ENCODE data around the gene HERPUD2. TPM values are rescaled to one million over a fixed set of nuclear protein-coding genes. Genes with fewer than 3 reads are reported as not detected.

HERPUD2 gene
- total and polyA plus RNA-seq, 2 of the 8 experiments (the other 6 are each of a cell fraction or from before 2014, with no cell fraction given) = 18.3 to 27.3 TPM

DNA sequence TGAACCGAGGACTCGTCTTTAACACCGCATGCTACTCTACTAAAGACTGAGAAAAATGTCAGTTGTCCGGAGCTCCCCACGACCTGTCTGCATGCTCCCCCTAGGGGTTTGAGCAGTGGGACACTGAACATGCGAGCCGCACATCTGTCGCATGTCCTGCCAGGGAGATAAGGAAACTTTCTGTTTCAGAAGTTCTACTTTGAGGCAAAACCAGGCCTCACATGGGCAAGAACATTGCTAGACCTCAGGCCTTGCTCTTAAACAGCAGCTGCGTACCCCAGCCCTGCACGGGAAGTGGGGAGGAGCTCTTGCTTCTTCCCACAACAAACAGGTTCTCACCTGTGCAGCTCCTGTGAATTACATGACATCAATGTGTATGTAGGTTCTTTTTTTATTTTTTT is 30.3 kb upstream of the HERPUD2 start:
- Histone ChIP-seq H4K20me1 (replicated peaks in 1 of 2; ENCODE audit: control insufficient read depth in 1 of 2, insufficient read depth in 2 of 2, low read length in 2 of 2) (no peaks in the 10 kb centered on the region), H3K18ac (ENCODE audit: extremely low read depth, low read length) (no peak overlapping the region), H2BK5ac (ENCODE audit: low read depth, low read length) (no peak overlapping the region), H2AK5ac (ENCODE audit: low read depth, low read length) (no peak overlapping the region), H4K8ac (ENCODE audit: extremely low read depth, insufficient read depth, low read length) (no peak overlapping the region), H3K4me3 (ENCODE audit: extremely low read depth in 1 of 4, insufficient read depth in 2 of 4, low read depth in 3 of 4, low read length in 4 of 4) (no peak overlapping the region), H3K23ac (ENCODE audit: insufficient read length) (no peak overlapping the region), H2BK12ac (ENCODE audit: low read depth, low read length) (no peak overlapping the region), H2BK20ac (ENCODE audit: low read length) (no peak overlapping the region), H2AFZ (ENCODE audit: low read length) (0 out of 2 replicates have a peak overlapping the region, but pooled peaks have one; percentile 41), H3K36me3 (ENCODE audit: control insufficient read depth in 2 of 4, insufficient read depth in 4 of 4, low read length in 3 of 4) (no peaks in the 10 kb centered on the region), H3K79me2 (ENCODE audit: control insufficient read depth in 1 of 2, insufficient read depth in 2 of 2, low read length in 2 of 2) (no peaks in the 10 kb centered on the region), H3K23me2 (ENCODE audit: low read depth, low read length) (no peaks in the 10 kb centered on the region), H4K5ac (ENCODE audit: insufficient read length, low read depth, low read length) (no peak overlapping the region), H2BK15ac (ENCODE audit: low read length) (no peak overlapping the region), H4K91ac (replicated peaks; ENCODE audit: insufficient read length, low read length) (no peak overlapping the region), H3K4ac (replicated peaks; ENCODE audit: insufficient read length, low read depth, low read length) (no peak overlapping the region), H2BK120ac (replicated peaks; ENCODE audit: low read depth, low read length) (no peak overlapping the region), H3K79me1 (ENCODE audit: low read depth, low read length) (no peaks in the 10 kb centered on the region), H3K4me1 (replicated peaks in 1 of 4; ENCODE audit: control insufficient read depth in 3 of 4, insufficient read depth in 4 of 4, low read length in 3 of 4) (no peaks in the 10 kb centered on the region), H3K27ac (ENCODE audit: low read depth, low read length) (no peak overlapping the region), H3K4me2 (ENCODE audit: insufficient read depth in 1 of 2, low read depth in 2 of 2, low read length in 2 of 2) (no peak overlapping the region), H3K27me3 (replicated peaks in 1 of 4; ENCODE audit: control insufficient read depth in 3 of 4, extremely low read depth in 1 of 4, insufficient read depth in 3 of 4, low read length in 3 of 4) (no peaks in the 10 kb centered on the region), H3K56ac (replicated peaks; ENCODE audit: insufficient read length, low read depth, low read length) (no peak overlapping the region), H3K9ac (replicated peaks in 1 of 4; ENCODE audit: extremely low read depth in 1 of 4, low read depth in 3 of 4, low read length in 3 of 4) (no peak overlapping the region), H3K14ac (ENCODE audit: insufficient read length) (no peak overlapping the region), H3K9me3 (ENCODE audit: insufficient read depth in 2 of 2, low read depth in 1 of 2, low read length in 1 of 2) (no peaks in the 10 kb centered on the region)
- CTCF ChIA-PET (ENCODE audit: partially characterized antibody) = interaction anchor here (0.6 to 1.7 kb wide), 13 partner anchors 10 to 182 kb away, joined by 3 to 9 read pairs (median 3); no protein-coding TSS in a partner anchor
- 90% methylated on average over 10 of the region's 10 CpGs; no CpG with 5 or more reads in 1 of the 2 experiments for WGBS, 2 experiments (ENCODE audit: extremely low coverage in 1 of 2, insufficient coverage in 1 of 2, insufficient read length in 1 of 2, insufficient replicate concordance in 2 of 2, low coverage in 1 of 2, low lambda C conversion rate in 2 of 2, missing lambda C conversion rate in 1 of 2)
- POLR2A ChIA-PET (ENCODE audit: partially characterized antibody) = interaction anchor here (0.7 to 1.1 kb wide), 2 partner anchors 9 to 10 kb away, joined by 3 read pairs; no protein-coding TSS in a partner anchor
- FAIRE-seq (no peak), DNase-seq (ENCODE audit: low read depth in 1 of 2, low spot score in 2 of 2) (no peak)
- no peak for TF ChIP-seq RFX5 (IDR thresholded peaks at IDR 0.05; ENCODE audit: borderline replicate concordance, low read depth, low read length)
- TF ChIP-seq, protein P1, sequence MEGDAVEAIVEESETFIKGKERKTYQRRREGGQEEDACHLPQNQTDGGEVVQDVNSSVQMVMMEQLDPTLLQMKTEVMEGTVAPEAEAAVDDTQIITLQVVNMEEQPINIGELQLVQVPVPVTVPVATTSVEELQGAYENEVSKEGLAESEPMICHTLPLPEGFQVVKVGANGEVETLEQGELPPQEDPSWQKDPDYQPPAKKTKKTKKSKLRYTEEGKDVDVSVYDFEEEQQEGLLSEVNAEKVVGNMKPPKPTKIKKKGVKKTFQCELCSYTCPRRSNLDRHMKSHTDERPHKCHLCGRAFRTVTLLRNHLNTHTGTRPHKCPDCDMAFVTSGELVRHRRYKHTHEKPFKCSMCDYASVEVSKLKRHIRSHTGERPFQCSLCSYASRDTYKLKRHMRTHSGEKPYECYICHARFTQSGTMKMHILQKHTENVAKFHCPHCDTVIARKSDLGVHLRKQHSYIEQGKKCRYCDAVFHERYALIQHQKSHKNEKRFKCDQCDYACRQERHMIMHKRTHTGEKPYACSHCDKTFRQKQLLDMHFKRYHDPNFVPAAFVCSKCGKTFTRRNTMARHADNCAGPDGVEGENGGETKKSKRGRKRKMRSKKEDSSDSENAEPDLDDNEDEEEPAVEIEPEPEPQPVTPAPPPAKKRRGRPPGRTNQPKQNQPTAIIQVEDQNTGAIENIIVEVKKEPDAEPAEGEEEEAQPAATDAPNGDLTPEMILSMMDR (IDR thresholded peaks at IDR 0.05; ENCODE audit: control extremely low read depth in 1 of 3, insufficient read depth in 1 of 3, low read depth in 1 of 3, low read length in 3 of 3) = peak in 2 of 3 experiments; percentile 25 to 29; a peak in 2 of 4 replicates

All from H1 (cell line).